Measurements from ENCODE around the gene SPEG. TPM values are rescaled to one million over a fixed set of nuclear protein-coding genes. Genes with fewer than 3 reads are reported as not detected.

The SPEG gene
- total and polyA plus RNA-seq, 2 of the 13 experiments (the other 11 are each of a cell fraction or from before 2014, with no cell fraction given), result 0.18 to 0.24 TPM

DNA sequence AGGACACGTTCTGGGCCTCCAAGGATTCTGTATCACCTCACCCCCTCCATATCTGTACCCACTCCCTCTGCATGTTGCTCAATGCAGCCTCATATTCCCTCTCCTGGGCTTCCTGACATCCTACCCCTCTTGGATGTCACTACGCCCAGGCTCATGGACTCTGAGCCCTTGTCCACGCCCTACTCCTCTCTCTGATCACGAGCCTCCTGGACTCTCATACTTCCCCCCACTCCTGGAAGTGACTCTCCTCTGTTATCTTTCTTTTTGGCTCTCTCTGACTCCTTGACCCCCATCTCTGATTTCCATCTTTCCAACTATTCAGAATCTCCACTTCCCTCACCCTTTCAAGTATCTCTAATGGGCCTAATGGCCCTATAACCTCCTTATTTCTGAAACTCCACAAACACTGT, 111.3 kb downstream of the SPEG start (continued):
- TF ChIP-seq NCOA1 (CRISPR knock-in tag; IDR thresholded peaks at IDR 0.05) (no peak), CEBPG (CRISPR knock-in tag; IDR thresholded peaks at IDR 0.05) (peak; percentile 93), GATA4 (IDR thresholded peaks at IDR 0.05; ENCODE audit: borderline replicate concordance, low read depth) (peak; percentile 53; the same call in 1 of the 2 replicates), JUN (CRISPR knock-in tag; IDR thresholded peaks at IDR 0.05) (no peak), CHD2 (IDR thresholded peaks at IDR 0.05; ENCODE audit: low read depth, low read length) (no peak), ZNF550 (CRISPR knock-in tag; IDR thresholded peaks at IDR 0.05; ENCODE audit: borderline replicate concordance) (no peak), TGIF2 (CRISPR knock-in tag; IDR thresholded peaks at IDR 0.05) (peak; percentile 31; the same call in 1 of the 2 replicates), RBM22 (optimal IDR thresholded peaks at IDR 0.05; ENCODE audit: low read length) (no peak), ZNF282 (IDR thresholded peaks at IDR 0.05; ENCODE audit: partially characterized antibody) (no peak), CHD4 (IDR thresholded peaks at IDR 0.05; ENCODE audit: borderline replicate concordance, low read length) (no peak), NFKB2 (CRISPR knock-in tag; IDR thresholded peaks at IDR 0.05; ENCODE audit: borderline replicate concordance) (no peak), ARNT2 (CRISPR knock-in tag; IDR thresholded peaks at IDR 0.05; ENCODE audit: low read depth) (no peak), ZZZ3 (CRISPR knock-in tag; IDR thresholded peaks at IDR 0.05; ENCODE audit: borderline replicate concordance) (no peak), GFI1 (CRISPR knock-in tag; IDR thresholded peaks at IDR 0.05; ENCODE audit: borderline replicate concordance) (peak; percentile 38; the same call in 1 of the 2 replicates), ZNF468 (CRISPR knock-in tag; IDR thresholded peaks at IDR 0.05) (no peak)
- TF ChIP-seq, protein P1, sequence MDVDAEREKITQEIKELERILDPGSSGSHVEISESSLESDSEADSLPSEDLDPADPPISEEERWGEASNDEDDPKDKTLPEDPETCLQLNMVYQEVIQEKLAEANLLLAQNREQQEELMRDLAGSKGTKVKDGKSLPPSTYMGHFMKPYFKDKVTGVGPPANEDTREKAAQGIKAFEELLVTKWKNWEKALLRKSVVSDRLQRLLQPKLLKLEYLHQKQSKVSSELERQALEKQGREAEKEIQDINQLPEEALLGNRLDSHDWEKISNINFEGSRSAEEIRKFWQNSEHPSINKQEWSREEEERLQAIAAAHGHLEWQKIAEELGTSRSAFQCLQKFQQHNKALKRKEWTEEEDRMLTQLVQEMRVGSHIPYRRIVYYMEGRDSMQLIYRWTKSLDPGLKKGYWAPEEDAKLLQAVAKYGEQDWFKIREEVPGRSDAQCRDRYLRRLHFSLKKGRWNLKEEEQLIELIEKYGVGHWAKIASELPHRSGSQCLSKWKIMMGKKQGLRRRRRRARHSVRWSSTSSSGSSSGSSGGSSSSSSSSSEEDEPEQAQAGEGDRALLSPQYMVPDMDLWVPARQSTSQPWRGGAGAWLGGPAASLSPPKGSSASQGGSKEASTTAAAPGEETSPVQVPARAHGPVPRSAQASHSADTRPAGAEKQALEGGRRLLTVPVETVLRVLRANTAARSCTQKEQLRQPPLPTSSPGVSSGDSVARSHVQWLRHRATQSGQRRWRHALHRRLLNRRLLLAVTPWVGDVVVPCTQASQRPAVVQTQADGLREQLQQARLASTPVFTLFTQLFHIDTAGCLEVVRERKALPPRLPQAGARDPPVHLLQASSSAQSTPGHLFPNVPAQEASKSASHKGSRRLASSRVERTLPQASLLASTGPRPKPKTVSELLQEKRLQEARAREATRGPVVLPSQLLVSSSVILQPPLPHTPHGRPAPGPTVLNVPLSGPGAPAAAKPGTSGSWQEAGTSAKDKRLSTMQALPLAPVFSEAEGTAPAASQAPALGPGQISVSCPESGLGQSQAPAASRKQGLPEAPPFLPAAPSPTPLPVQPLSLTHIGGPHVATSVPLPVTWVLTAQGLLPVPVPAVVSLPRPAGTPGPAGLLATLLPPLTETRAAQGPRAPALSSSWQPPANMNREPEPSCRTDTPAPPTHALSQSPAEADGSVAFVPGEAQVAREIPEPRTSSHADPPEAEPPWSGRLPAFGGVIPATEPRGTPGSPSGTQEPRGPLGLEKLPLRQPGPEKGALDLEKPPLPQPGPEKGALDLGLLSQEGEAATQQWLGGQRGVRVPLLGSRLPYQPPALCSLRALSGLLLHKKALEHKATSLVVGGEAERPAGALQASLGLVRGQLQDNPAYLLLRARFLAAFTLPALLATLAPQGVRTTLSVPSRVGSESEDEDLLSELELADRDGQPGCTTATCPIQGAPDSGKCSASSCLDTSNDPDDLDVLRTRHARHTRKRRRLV (CRISPR knock-in tag; IDR thresholded peaks at IDR 0.05), result no peak; the same call in 1 of the 2 replicates
- TF ChIP-seq, protein P2, sequence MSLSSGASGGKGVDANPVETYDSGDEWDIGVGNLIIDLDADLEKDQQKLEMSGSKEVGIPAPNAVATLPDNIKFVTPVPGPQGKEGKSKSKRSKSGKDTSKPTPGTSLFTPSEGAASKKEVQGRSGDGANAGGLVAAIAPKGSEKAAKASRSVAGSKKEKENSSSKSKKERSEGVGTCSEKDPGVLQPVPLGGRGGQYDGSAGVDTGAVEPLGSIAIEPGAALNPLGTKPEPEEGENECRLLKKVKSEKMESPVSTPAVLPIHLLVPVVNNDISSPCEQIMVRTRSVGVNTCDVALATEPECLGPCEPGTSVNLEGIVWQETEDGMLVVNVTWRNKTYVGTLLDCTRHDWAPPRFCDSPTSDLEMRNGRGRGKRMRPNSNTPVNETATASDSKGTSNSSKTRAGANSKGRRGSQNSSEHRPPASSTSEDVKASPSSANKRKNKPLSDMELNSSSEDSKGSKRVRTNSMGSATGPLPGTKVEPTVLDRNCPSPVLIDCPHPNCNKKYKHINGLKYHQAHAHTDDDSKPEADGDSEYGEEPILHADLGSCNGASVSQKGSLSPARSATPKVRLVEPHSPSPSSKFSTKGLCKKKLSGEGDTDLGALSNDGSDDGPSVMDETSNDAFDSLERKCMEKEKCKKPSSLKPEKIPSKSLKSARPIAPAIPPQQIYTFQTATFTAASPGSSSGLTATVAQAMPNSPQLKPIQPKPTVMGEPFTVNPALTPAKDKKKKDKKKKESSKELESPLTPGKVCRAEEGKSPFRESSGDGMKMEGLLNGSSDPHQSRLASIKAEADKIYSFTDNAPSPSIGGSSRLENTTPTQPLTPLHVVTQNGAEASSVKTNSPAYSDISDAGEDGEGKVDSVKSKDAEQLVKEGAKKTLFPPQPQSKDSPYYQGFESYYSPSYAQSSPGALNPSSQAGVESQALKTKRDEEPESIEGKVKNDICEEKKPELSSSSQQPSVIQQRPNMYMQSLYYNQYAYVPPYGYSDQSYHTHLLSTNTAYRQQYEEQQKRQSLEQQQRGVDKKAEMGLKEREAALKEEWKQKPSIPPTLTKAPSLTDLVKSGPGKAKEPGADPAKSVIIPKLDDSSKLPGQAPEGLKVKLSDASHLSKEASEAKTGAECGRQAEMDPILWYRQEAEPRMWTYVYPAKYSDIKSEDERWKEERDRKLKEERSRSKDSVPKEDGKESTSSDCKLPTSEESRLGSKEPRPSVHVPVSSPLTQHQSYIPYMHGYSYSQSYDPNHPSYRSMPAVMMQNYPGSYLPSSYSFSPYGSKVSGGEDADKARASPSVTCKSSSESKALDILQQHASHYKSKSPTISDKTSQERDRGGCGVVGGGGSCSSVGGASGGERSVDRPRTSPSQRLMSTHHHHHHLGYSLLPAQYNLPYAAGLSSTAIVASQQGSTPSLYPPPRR (CRISPR knock-in tag; IDR thresholded peaks at IDR 0.05; ENCODE audit: borderline replicate concordance), result peak; percentile 43; the same call in 1 of the 2 replicates
- TF ChIP-seq, protein P3, sequence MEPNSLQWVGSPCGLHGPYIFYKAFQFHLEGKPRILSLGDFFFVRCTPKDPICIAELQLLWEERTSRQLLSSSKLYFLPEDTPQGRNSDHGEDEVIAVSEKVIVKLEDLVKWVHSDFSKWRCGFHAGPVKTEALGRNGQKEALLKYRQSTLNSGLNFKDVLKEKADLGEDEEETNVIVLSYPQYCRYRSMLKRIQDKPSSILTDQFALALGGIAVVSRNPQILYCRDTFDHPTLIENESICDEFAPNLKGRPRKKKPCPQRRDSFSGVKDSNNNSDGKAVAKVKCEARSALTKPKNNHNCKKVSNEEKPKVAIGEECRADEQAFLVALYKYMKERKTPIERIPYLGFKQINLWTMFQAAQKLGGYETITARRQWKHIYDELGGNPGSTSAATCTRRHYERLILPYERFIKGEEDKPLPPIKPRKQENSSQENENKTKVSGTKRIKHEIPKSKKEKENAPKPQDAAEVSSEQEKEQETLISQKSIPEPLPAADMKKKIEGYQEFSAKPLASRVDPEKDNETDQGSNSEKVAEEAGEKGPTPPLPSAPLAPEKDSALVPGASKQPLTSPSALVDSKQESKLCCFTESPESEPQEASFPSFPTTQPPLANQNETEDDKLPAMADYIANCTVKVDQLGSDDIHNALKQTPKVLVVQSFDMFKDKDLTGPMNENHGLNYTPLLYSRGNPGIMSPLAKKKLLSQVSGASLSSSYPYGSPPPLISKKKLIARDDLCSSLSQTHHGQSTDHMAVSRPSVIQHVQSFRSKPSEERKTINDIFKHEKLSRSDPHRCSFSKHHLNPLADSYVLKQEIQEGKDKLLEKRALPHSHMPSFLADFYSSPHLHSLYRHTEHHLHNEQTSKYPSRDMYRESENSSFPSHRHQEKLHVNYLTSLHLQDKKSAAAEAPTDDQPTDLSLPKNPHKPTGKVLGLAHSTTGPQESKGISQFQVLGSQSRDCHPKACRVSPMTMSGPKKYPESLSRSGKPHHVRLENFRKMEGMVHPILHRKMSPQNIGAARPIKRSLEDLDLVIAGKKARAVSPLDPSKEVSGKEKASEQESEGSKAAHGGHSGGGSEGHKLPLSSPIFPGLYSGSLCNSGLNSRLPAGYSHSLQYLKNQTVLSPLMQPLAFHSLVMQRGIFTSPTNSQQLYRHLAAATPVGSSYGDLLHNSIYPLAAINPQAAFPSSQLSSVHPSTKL (CRISPR knock-in tag; IDR thresholded peaks at IDR 0.05), result peak; percentile 92
